T-cell (primary cell): ENCODE measurements around the gene TEX261. TPM values are rescaled to one million over a fixed set of nuclear protein-coding genes. Genes with fewer than 3 reads are reported as not detected.
A peak's percentile ranks its signal among the peaks of the same experiment; 100 is the strongest.

Experiments used
- ATAC-seq, 4 experiments: fragments of 200-7000 bp in 3 of 4; fragments of 150-1000 bp in 1 of 4; cut with Tn5 transposase; replicated peaks in 1 of 4; 1 replicate in 3 of 4; 2 replicates in 1 of 4; pipeline ENCODE4 v1.10.0; 2021; ENCODE audit warnings: moderate library complexity in 3 of 4, mild to moderate bottlenecking in 2 of 4, moderate number of reproducible peaks in 1 of 4
- CTCF ChIA-PET, 2 donors: fragments of 300-600 bp; sonication (Branson Sonifier 250); formaldehyde crosslinking; loops; one replicate each; lab custom pipeline; 2022; ENCODE audit warnings: antibody characterized with exemption in 2 of 2; lab: Charles Lee
- POLR2A ChIA-PET, 2 donors: fragments of 300-600 bp; sonication (Branson Sonifier 250); formaldehyde crosslinking; loops; one replicate each; lab custom pipeline; 2022; ENCODE audit warnings: antibody characterized with exemption in 2 of 2; lab: Charles Lee
- DNase-seq, 35 experiments: peaks; one replicate each; pipeline versions ENCODE4 v3.0.0 to v3.0.0-alpha.2; 2013 to 2023
- H3K27ac ChIP-seq: one replicate; pipeline ENCODE4 v1.5.1; 2013; ENCODE audit warnings: low read length
- H3K27me3 ChIP-seq, 2 experiments: replicated peaks in 1 of 2; 1 replicate in 1 of 2; 2 replicates in 1 of 2; pipeline versions ENCODE4 v1.6.1 to v1.7.0; 2013; ENCODE audit warnings: low read length in 1 of 2, mixed read lengths in 1 of 2; ENCODE audit not compliant: control insufficient read depth in 2 of 2, insufficient read depth in 2 of 2; ENCODE audit errors: extremely low read depth in 1 of 2
- H3K36me3 ChIP-seq, 2 donors: 1 replicate in 1 of 2; 2 replicates in 1 of 2; pipeline versions ENCODE4 v1.6.1 to v1.7.0; 2013; ENCODE audit warnings: low read length in 1 of 2; ENCODE audit not compliant: control insufficient read depth in 2 of 2, insufficient read depth in 1 of 2; ENCODE audit errors: extremely low read depth in 1 of 2
- H3K4me1 ChIP-seq, 2 experiments: 1 replicate in 1 of 2; 2 replicates in 1 of 2; pipeline versions ENCODE4 v1.6.1 to v1.7.0; 2013; ENCODE audit warnings: low read length in 2 of 2, mixed read lengths in 1 of 2; ENCODE audit not compliant: insufficient read depth in 2 of 2, control insufficient read depth in 1 of 2; ENCODE audit errors: extremely low read depth in 1 of 2
- H3K4me3 ChIP-seq, 2 donors: 1 replicate in 1 of 2; 2 replicates in 1 of 2; pipeline versions ENCODE4 v1.5.1 to v1.7.0; 2013; ENCODE audit warnings: mild to moderate bottlenecking in 2 of 2, low read length in 1 of 2, moderate library complexity in 1 of 2; ENCODE audit not compliant: control insufficient read depth in 1 of 2; ENCODE audit errors: extremely low read depth in 1 of 2
- H3K9me3 ChIP-seq: 2 replicates; pipeline ENCODE4 v1.7.0; 2013
- H3K27ac Mint-ChIP-seq, 2 donors: one replicate each; pipeline ENCODE4 v1.8.0; 2020 to 2021; ENCODE audit warnings: mild to moderate bottlenecking in 2 of 2, mixed read lengths in 2 of 2
- H3K27me3 Mint-ChIP-seq, 2 donors: one replicate each; pipeline ENCODE4 v1.8.0; 2021 to 2022; ENCODE audit warnings: mixed read lengths in 2 of 2
- H3K36me3 Mint-ChIP-seq: one replicate; pipeline ENCODE4 v1.8.0; 2021; ENCODE audit warnings: mixed read lengths
- H3K4me1 Mint-ChIP-seq, 3 donors: one replicate each; pipeline ENCODE4 v1.8.0; 2020 to 2022; ENCODE audit warnings: mixed read lengths in 3 of 3, mild to moderate bottlenecking in 1 of 3
- H3K4me3 Mint-ChIP-seq, 3 donors: one replicate each; pipeline ENCODE4 v1.8.0; 2020 to 2022; ENCODE audit warnings: mild to moderate bottlenecking in 3 of 3, mixed read lengths in 3 of 3, moderate library complexity in 3 of 3
- H3K9me3 Mint-ChIP-seq, 3 donors: one replicate each; pipeline ENCODE4 v1.8.0; 2020 to 2022; ENCODE audit warnings: mixed read lengths in 3 of 3
- WGBS: methylation state at CpG from one replicate; pipeline ENCODE4 v1.1.5; 2013; ENCODE audit warnings: missing lambda C conversion rate; ENCODE audit not compliant: insufficient coverage; 5-methylcytosine and 5-hydroxymethylcytosine counted together
- total RNA-seq, 35 experiments: library from RNA in 6 of 35; stranded (reverse) in 6 of 35; fragments of 120-200 nt in 1 of 35; gene quantifications; one replicate each; pipeline versions ENCODE4 v1.2.1 to v1.2.4 and lab custom pipeline; 2013 to 2026

The TEX261 gene
- total RNA-seq, 5 donors from 2014 or later (not counting 1 experiment from before 2014, with no cell fraction given): 35.9 to 60.3 (median 48.1) TPM

GRCh38 chr2:70943205-70943871 lies 51.3 kb downstream of the TEX261 start:
- Mint-ChIP-seq H3K36me3 (no peaks in the 10 kb centered on the region), H3K9me3 (no peaks in the 10 kb centered on the region), H3K27ac (no peak overlapping the region), H3K4me3 (no peak overlapping the region), H3K27me3 (peaks cover 24 to 31% of the 10 kb centered on the region in 2 donors), H3K4me1 (peaks cover 8 to 15% (median 14%) of the 10 kb centered on the region in 3 donors)
- H3K27me3 ChIP-seq: peaks cover 0 to 34% of the 10 kb centered on the region in 2 experiments
- ATAC-seq (no peak), DNase-seq (peak in 1 of 35 experiments; percentile 17)
- H3K4me3 ChIP-seq: no peak overlapping the region
- ChIA-PET CTCF (no interaction called here), POLR2A (no interaction called here)
- WGBS: 88% methylated on average over 9 of the region's 11 CpGs
- no peaks in the 10 kb centered on the region for H3K9me3 ChIP-seq
- H3K27ac ChIP-seq: no peak overlapping the region
- H3K4me1 ChIP-seq: peaks cover 0 to 17% of the 10 kb centered on the region in 2 experiments
- no peaks in the 10 kb centered on the region for H3K36me3 ChIP-seq

GRCh38 chr2:70942396-70943204 lies 52.1 kb downstream of the TEX261 start:
- Mint-ChIP-seq H3K27ac (no peak overlapping the region), H3K27me3 (peaks cover 21 to 27% of the 10 kb centered on the region in 2 donors), H3K4me3 (no peak overlapping the region), H3K4me1 (peaks cover under 1 to 8% (median 7%) of the 10 kb centered on the region in 3 donors), H3K9me3 (no peaks in the 10 kb centered on the region), H3K36me3 (no peaks in the 10 kb centered on the region)
- CTCF ChIA-PET: interaction anchor here in 1 of 2 donors (0.6 kb wide), 1 partner anchor 26 kb away, joined by 3 read pairs; no protein-coding TSS in a partner anchor
- Histone ChIP-seq H3K36me3 (no peaks in the 10 kb centered on the region), H3K4me3 (no peak overlapping the region), H3K27me3 (peaks cover 0 to 37% of the 10 kb centered on the region in 2 experiments), H3K27ac (no peak overlapping the region), H3K9me3 (no peaks in the 10 kb centered on the region), H3K4me1 (peaks cover 0 to 11% of the 10 kb centered on the region in 2 experiments)
- DNase-seq (peak in 1 of 35 experiments; percentile 11), ATAC-seq (no peak)
- POLR2A ChIA-PET: no interaction called here
- WGBS: 83% methylated on average over 1 of the region's 6 CpGs

GRCh38 chr2:70941701-70942100 lies 53.0 kb downstream of the TEX261 start:
- no peak overlapping the region for H3K27ac ChIP-seq
- H3K9me3 ChIP-seq: no peaks in the 10 kb centered on the region
- Mint-ChIP-seq H3K36me3 (no peaks in the 10 kb centered on the region), H3K27me3 (peaks cover 18 to 23% of the 10 kb centered on the region in 2 donors), H3K9me3 (no peaks in the 10 kb centered on the region), H3K27ac (no peak overlapping the region), H3K4me3 (no peak overlapping the region), H3K4me1 (peaks cover 0 to under 1% (median under 1%) of the 10 kb centered on the region in 3 donors)
- WGBS: 58% methylated on average over 4 of the region's 5 CpGs
- peak in 1 of 35 experiments; percentile 20 for DNase-seq
- no peak overlapping the region for H3K4me3 ChIP-seq
- no peak for ATAC-seq
- ChIA-PET CTCF (interaction anchor here in 1 of 2 donors (0.6 kb wide), 1 partner anchor 255 kb away, joined by 3 read pairs; no protein-coding TSS in a partner anchor), POLR2A (no interaction called here)
- H3K4me1 ChIP-seq: peaks cover 0 to 2% of the 10 kb centered on the region in 2 experiments
- H3K27me3 ChIP-seq: peaks cover 0 to 32% of the 10 kb centered on the region in 2 experiments
- H3K36me3 ChIP-seq: no peaks in the 10 kb centered on the region

- peaks cover 0 to 28% of the 10 kb centered on the region in 2 experiments for H3K27me3 ChIP-seq
- no peaks in the 10 kb centered on the region for H3K36me3 ChIP-seq
- Mint-ChIP-seq H3K4me1 (no peaks in the 10 kb centered on the region), H3K9me3 (no peaks in the 10 kb centered on the region), H3K36me3 (no peaks in the 10 kb centered on the region), H3K27me3 (peaks cover 16 to 22% of the 10 kb centered on the region in 2 donors), H3K27ac (no peak overlapping the region), H3K4me3 (no peak overlapping the region)
- no peak for DNase-seq
- H3K4me1 ChIP-seq: no peaks in the 10 kb centered on the region
- ATAC-seq: no peak
- ChIA-PET POLR2A (no interaction called here), CTCF (interaction anchor here in 1 of 2 donors (0.6 kb wide), 1 partner anchor 255 kb away, joined by 3 read pairs; no protein-coding TSS in a partner anchor)
- H3K4me3 ChIP-seq: no peak overlapping the region
- H3K27ac ChIP-seq: no peak overlapping the region
- H3K9me3 ChIP-seq: no peaks in the 10 kb centered on the region
- WGBS: 70% methylated on average over 3 of the region's 6 CpGs
Measured at GRCh38 chr2:70941186-70941585, 53.5 kb downstream of the TEX261 start.

- no peaks in the 10 kb centered on the region for H3K4me1 ChIP-seq
- ChIA-PET CTCF (no interaction called here), POLR2A (no interaction called here)
- Mint-ChIP-seq H3K27ac (no peak overlapping the region), H3K4me3 (no peak overlapping the region), H3K36me3 (no peaks in the 10 kb centered on the region), H3K9me3 (no peaks in the 10 kb centered on the region), H3K27me3 (peaks cover 17 to 20% of the 10 kb centered on the region in 2 donors), H3K4me1 (no peaks in the 10 kb centered on the region)
- DNase-seq (peak in 1 of 35 experiments; percentile 13), ATAC-seq (no peak)
- WGBS: 91% methylated on average over 8 of the region's 10 CpGs
- H3K9me3 ChIP-seq: no peaks in the 10 kb centered on the region
- H3K36me3 ChIP-seq: no peaks in the 10 kb centered on the region
- no peak overlapping the region for H3K27ac ChIP-seq
- H3K27me3 ChIP-seq: peaks cover 0 to 35% of the 10 kb centered on the region in 2 experiments
- H3K4me3 ChIP-seq: no peak overlapping the region
Measured at GRCh38 chr2:70939839-70940580, 54.7 kb downstream of the TEX261 start.
